GM12878 (cell line): ENCODE measurements around the gene BCAS3. TPM values are rescaled to one million over a fixed set of nuclear protein-coding genes. Genes with fewer than 3 reads are reported as not detected.

Experiments
- ATAC-seq: fragments of 200-7000 bp; cut with Tn5 transposase; 3 replicates; pipeline ENCODE4 v1.9.1; 2020; ENCODE audit warnings: mild to moderate bottlenecking, moderate library complexity
- BruUV-seq: library from RNA; stranded (reverse); fragments of 400-500 nt; replicated peaks from 2 replicates; lab custom pipeline; 2021; lab: Mats Ljungman, UMichigan
- CTCF ChIA-PET: fragments of 300-600 bp; sonication (Branson Sonifier 250); formaldehyde crosslinking; extraction: SDS; loops from one replicate; lab custom pipeline; 2021; ENCODE audit warnings: inconsistent platforms; lab: Yijun Ruan, JAX
- POLR2A ChIA-PET: fragments of 350-600 bp; formaldehyde crosslinking; extraction: SDS; loops from one replicate; lab custom pipeline; 2021; ENCODE audit warnings: inconsistent platforms; lab: Charles Lee
- RAD21 ChIA-PET: fragments of 300-600 bp; sonication (Branson Sonifier 250); formaldehyde crosslinking; loops from one replicate; lab custom pipeline; 2023; ENCODE audit warnings: antibody characterized with exemption; ENCODE audit not compliant: unreplicated experiment; lab: Charles Lee
- SMC1A ChIA-PET: fragments of 300-600 bp; sonication (Branson Sonifier 250); formaldehyde crosslinking; loops from one replicate; lab custom pipeline; 2023; ENCODE audit not compliant: unreplicated experiment, uncharacterized antibody; lab: Charles Lee
- DNase-seq: peaks from one replicate; pipeline ENCODE4 v3.0.0-alpha.2; 2011; ENCODE audit warnings: low read depth, low spot score
- FAIRE-seq: peaks from 3 replicates; lab custom pipeline; 2011; peaks lifted over from hg19 to GRCh38; lab: Jason Lieb, UNC
- H2AFZ ChIP-seq: 2 replicates; pipeline ENCODE4 v1.6.0; 2011; ENCODE audit warnings: low read depth, low read length, control low read depth; ENCODE audit not compliant: control insufficient read depth
- H3K27ac ChIP-seq: 2 replicates; pipeline ENCODE4 v1.5.1; 2011; ENCODE audit warnings: control low read depth; ENCODE audit not compliant: control insufficient read depth, insufficient read depth
- H3K27me3 ChIP-seq, 2 experiments: replicated peaks in 1 of 2; 2 replicates each; pipeline versions ENCODE4 v1.6.0 to v1.6.1; 2011; ENCODE audit warnings: low read length in 1 of 2; ENCODE audit not compliant: control insufficient read depth in 2 of 2, insufficient read depth in 2 of 2
- H3K36me3 ChIP-seq, 2 experiments: 2 replicates each; pipeline ENCODE4 v1.5.1; 2011; ENCODE audit warnings: low read length in 1 of 2; ENCODE audit not compliant: control insufficient read depth in 2 of 2, insufficient read depth in 2 of 2
- H3K4me1 ChIP-seq: 2 replicates; pipeline ENCODE4 v1.6.1; 2011; ENCODE audit warnings: mild to moderate bottlenecking, low read length, moderate library complexity, mixed read lengths; ENCODE audit not compliant: control insufficient read depth, insufficient read depth
- H3K4me2 ChIP-seq: 2 replicates; pipeline ENCODE4 v1.6.0; 2011; ENCODE audit warnings: control low read depth; ENCODE audit not compliant: control insufficient read depth, insufficient read depth
- H3K4me3 ChIP-seq: fragments of 200-600 bp; sonication (generic); 2 replicates; pipeline ENCODE4 v1.5.1; 2016
- H3K79me2 ChIP-seq: 2 replicates; pipeline ENCODE4 v1.6.0; 2011; ENCODE audit warnings: low read length; ENCODE audit not compliant: control insufficient read depth, insufficient read depth
- H3K9ac ChIP-seq: 2 replicates; pipeline ENCODE4 v1.8.0; 2011; ENCODE audit warnings: low read length, control low read depth, mixed read lengths; ENCODE audit not compliant: control insufficient read depth, insufficient read depth
- H3K9me3 ChIP-seq: replicated peaks from 3 replicates; pipeline ENCODE4 v1.5.1; 2011; ENCODE audit warnings: mild to moderate bottlenecking, low read length; ENCODE audit not compliant: control insufficient read depth, insufficient read depth
- H4K20me1 ChIP-seq: 2 replicates; pipeline ENCODE4 v1.6.0; 2011; ENCODE audit not compliant: control insufficient read depth, insufficient read depth
- ASH2L ChIP-seq: fragments of 300-600, 200-600 bp; sonication (generic); IDR thresholded peaks from 2 replicates; pipeline ENCODE4 v1.6.1; 2017; ENCODE audit warnings: low read depth, mild to moderate bottlenecking, borderline replicate concordance
- KAT2A ChIP-seq: conservative IDR thresholded peaks from 2 replicates; pipeline ENCODE4 v1.6.1; 2011; ENCODE audit warnings: low read depth, low read length; ENCODE audit not compliant: control insufficient read depth
- NFXL1 ChIP-seq: fragments of 450-650 bp; IDR thresholded peaks from 2 replicates; pipeline ENCODE4 v1.6.1; 2017; ENCODE audit warnings: antibody characterized with exemption, mild to moderate bottlenecking, borderline replicate concordance
- RB1 ChIP-seq: fragments of 450-650 bp; formaldehyde crosslinking; IDR thresholded peaks from 2 replicates; pipeline ENCODE4 v1.6.1; 2017; ENCODE audit warnings: mild to moderate bottlenecking, borderline replicate concordance
- SRF ChIP-seq, 2 experiments: IDR thresholded peaks; 2 replicates each; pipeline ENCODE4 v1.6.1; 2011; ENCODE audit warnings: low read depth in 2 of 2, low read length in 2 of 2, mild to moderate bottlenecking in 1 of 2, moderate library complexity in 1 of 2
- SUZ12 ChIP-seq: fragments of 200-600 bp; sonication (generic); IDR thresholded peaks from one replicate; pipeline ENCODE4 v1.6.1; 2018; ENCODE audit warnings: antibody characterized with exemption, mild to moderate bottlenecking; ENCODE audit not compliant: unreplicated experiment
- ZNF274 ChIP-seq: IDR thresholded peaks from one replicate; pipeline ENCODE4 v1.8.0; 2011; ENCODE audit not compliant: insufficient read length, insufficient read depth
- ZNF622 ChIP-seq: fragments of 450-650 bp; IDR thresholded peaks from 2 replicates; pipeline ENCODE4 v1.6.1; 2017; ENCODE audit warnings: mild to moderate bottlenecking, inconsistent platforms
- ZSCAN29 ChIP-seq: fragments of 450-650 bp; IDR thresholded peaks from 2 replicates; pipeline ENCODE4 v1.6.1; 2017; ENCODE audit warnings: mild to moderate bottlenecking, moderate library complexity
- WGBS: methylation state at CpG from one replicate; pipeline ENCODE4 v1.1.6; 2016; ENCODE audit warnings: low lambda C conversion rate; ENCODE audit not compliant: insufficient replicate concordance, insufficient coverage; ENCODE audit errors: missing lambda C conversion rate; 5-methylcytosine and 5-hydroxymethylcytosine counted together
- in situ Hi-C: fragments of 300-500 bp; cut with MboI; formaldehyde crosslinking; loops from 9 replicates; pipeline ENCODE4 v1.14.3; 2018; ENCODE audit warnings: mixed read lengths
- intact Hi-C: fragments of 100-400 bp; cut with micrococcal nuclease; formaldehyde crosslinking; loops from one replicate; pipeline ENCODE4 v1.14.2; 2022; ENCODE audit not compliant: unreplicated experiment
- polyA plus RNA-seq, 11 experiments: library from polyadenylated mRNA; depleted of rRNA in 4 of 11; unstranded in 6 of 11; stranded (reverse) in 5 of 11; fragments of >200 nt; fragmentation: Nextera tagmentation in 4 of 11; fragmentation: Illumina TruSeq in 1 of 11; extraction: Ambion mirVana in 4 of 11; extraction: Trizol in 1 of 11; gene quantifications; 1 replicate in 1 of 11; 2 replicates in 10 of 11; pipeline versions ENCODE4 v1.2.1 to v1.2.3, GENCODE V29; 2011 to 2016; ENCODE audit warnings: inconsistent platforms in 2 of 11, missing spikeins in 2 of 11, low read depth in 1 of 11
- total RNA-seq, 4 experiments: library from RNA; depleted of rRNA in 3 of 4; stranded (reverse); fragments of >200 nt in 3 of 4; fragmentation: Illumina TruSeq in 1 of 4; extraction: Trizol in 1 of 4; gene quantifications; 2 replicates each; pipeline versions ENCODE4 v1.2.1 to v1.2.3, GENCODE V29; 2013 to 2021
- TF ChIP-seq, protein P1 (sequence below): fragments of 450-650 bp; conservative IDR thresholded peaks from 2 replicates; pipeline ENCODE4 v1.6.1; 2017; ENCODE audit warnings: mild to moderate bottlenecking, moderate library complexity
- TF ChIP-seq, protein P2 (sequence below): fragments of 450-650 bp; IDR thresholded peaks from 2 replicates; pipeline ENCODE4 v1.6.1; 2017; ENCODE audit warnings: low read depth, mild to moderate bottlenecking, moderate library complexity

The BCAS3 gene
- total and polyA plus RNA-seq, 10 of the 15 experiments (the other 5 are each of a cell fraction or from before 2014, with no cell fraction given): 2.1 to 11.0 (median 6.6) TPM

DNA sequence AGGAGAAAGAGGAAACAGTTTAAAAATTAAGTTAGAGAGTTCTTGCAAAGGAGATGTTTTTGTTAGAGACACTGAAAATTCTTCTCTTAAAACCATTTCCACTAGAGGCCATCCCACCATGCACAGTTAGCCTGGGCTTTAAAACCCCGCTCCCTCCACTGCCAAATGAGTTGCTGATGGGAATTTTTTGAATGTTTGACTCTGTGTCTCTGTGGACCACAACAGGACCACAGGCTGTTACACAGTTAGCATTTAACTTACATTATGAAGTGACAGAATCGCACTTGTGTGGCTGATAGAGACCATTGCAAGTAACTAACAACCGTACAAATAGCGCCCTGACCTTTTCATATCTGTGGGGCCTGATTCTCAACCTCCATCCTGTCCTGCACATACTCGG is 647.3 kb downstream of the BCAS3 start:
- Histone ChIP-seq H3K4me3 (no peak overlapping the region), H3K36me3 (no peaks in the 10 kb centered on the region), H3K9ac (no peak overlapping the region), H3K4me1 (no peaks in the 10 kb centered on the region)
- BruUV-seq: no TSS peak
- FAIRE-seq: no peak
- ATAC-seq: no peak
- in situ Hi-C loops: no loop called here
- SMC1A ChIA-PET: interaction anchor here (0.6 to 1.4 kb wide), 2 partner anchors 77 to 1298 kb away, joined by 3 to 4 read pairs; no protein-coding TSS in a partner anchor
- no peak for DNase-seq
- no peak for TF ChIP-seq ZSCAN29
- TF ChIP-seq NFXL1: peak; percentile 68; the same call in 1 of the 2 replicates
- TF ChIP-seq, all 136 proteins: peak for 1
- 44% methylated on average over 5 of the region's 5 CpGs for WGBS
- no peaks in the 10 kb centered on the region for H4K20me1 ChIP-seq
- no peak overlapping the region for H2AFZ ChIP-seq
- no peaks in the 10 kb centered on the region for H3K9me3 ChIP-seq
- H3K27ac ChIP-seq: no peak overlapping the region
- ChIA-PET RAD21 (no interaction called here), CTCF (no interaction called here), POLR2A (no interaction called here)
- intact Hi-C loops: no loop called here
- H3K4me2 ChIP-seq: no peak overlapping the region
- no peaks in the 10 kb centered on the region; a peak in 1 of 4 replicates for H3K27me3 ChIP-seq
- no peaks in the 10 kb centered on the region for H3K79me2 ChIP-seq

DNA sequence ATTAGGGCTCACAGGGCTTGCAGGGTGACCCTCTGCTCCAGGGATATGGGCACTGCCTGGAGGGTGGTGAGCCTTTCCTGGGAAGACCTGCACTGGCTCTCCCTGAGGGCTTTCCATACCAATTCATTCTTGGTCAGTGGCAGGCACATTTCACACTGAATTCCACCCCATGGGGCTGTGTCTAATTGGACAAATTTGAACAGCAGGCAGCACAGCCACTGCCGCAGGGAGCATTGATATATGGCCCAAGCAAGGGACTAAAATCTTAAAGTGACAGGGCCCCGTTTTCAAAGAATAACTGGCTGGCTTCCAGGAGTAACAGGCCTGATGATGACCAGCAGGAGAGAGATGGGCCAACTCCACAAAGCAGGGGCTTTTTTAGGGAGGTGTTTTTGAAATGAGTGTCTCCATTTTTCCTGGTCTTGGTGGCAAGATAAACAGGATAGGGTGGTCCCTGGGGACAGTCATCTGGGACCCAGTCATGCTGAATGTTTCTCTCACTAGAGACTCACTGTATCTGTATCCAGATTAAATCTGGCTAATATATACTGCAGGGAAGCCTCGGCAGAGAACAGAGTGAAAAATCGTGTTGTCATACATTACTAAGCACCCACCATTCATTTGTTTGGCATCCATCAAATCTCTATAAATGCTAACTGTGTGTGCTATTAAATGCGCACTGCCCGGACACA is 647.9 kb downstream of the BCAS3 start:
- no peaks in the 10 kb centered on the region for H4K20me1 ChIP-seq
- H3K4me2 ChIP-seq: no peak overlapping the region
- no peak overlapping the region for H3K9ac ChIP-seq
- ChIA-PET CTCF (no interaction called here), SMC1A (interaction anchor here (0.6 kb wide), 1 partner anchor 1298 kb away, joined by 3 read pairs; no protein-coding TSS in a partner anchor), RAD21 (no interaction called here), POLR2A (interaction anchor here (0.6 kb wide), 1 partner anchor 41 kb away, joined by 5 read pairs; no protein-coding TSS in a partner anchor)
- no peaks in the 10 kb centered on the region for H3K9me3 ChIP-seq
- no peaks in the 10 kb centered on the region for H3K79me2 ChIP-seq
- no peak for FAIRE-seq
- no peak overlapping the region for H3K4me3 ChIP-seq
- H3K27me3 ChIP-seq: no peaks in the 10 kb centered on the region; a peak in 1 of 4 replicates
- in situ Hi-C loops: no loop called here
- no peaks in the 10 kb centered on the region for H3K36me3 ChIP-seq
- WGBS: 45% methylated on average over 6 of the region's 6 CpGs
- H2AFZ ChIP-seq: no peak overlapping the region
- no peak for DNase-seq
- H3K27ac ChIP-seq: no peak overlapping the region
- ATAC-seq: no peak
- intact Hi-C loops: no loop called here
- H3K4me1 ChIP-seq: no peaks in the 10 kb centered on the region
- BruUV-seq: no TSS peak
- TF ChIP-seq ZNF274 (no peak), ASH2L (no peak), ZNF622 (no peak), RB1 (no peak), SUZ12 (no peak), SRF (IDR thresholded peaks at IDR 0.05; ENCODE audit: low read depth in 2 of 2, low read length in 2 of 2) (no peak), KAT2A (no peak)
- TF ChIP-seq, protein P1, sequence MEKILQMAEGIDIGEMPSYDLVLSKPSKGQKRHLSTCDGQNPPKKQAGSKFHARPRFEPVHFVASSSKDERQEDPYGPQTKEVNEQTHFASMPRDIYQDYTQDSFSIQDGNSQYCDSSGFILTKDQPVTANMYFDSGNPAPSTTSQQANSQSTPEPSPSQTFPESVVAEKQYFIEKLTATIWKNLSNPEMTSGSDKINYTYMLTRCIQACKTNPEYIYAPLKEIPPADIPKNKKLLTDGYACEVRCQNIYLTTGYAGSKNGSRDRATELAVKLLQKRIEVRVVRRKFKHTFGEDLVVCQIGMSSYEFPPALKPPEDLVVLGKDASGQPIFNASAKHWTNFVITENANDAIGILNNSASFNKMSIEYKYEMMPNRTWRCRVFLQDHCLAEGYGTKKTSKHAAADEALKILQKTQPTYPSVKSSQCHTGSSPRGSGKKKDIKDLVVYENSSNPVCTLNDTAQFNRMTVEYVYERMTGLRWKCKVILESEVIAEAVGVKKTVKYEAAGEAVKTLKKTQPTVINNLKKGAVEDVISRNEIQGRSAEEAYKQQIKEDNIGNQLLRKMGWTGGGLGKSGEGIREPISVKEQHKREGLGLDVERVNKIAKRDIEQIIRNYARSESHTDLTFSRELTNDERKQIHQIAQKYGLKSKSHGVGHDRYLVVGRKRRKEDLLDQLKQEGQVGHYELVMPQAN: no peak
- TF ChIP-seq, protein P2, sequence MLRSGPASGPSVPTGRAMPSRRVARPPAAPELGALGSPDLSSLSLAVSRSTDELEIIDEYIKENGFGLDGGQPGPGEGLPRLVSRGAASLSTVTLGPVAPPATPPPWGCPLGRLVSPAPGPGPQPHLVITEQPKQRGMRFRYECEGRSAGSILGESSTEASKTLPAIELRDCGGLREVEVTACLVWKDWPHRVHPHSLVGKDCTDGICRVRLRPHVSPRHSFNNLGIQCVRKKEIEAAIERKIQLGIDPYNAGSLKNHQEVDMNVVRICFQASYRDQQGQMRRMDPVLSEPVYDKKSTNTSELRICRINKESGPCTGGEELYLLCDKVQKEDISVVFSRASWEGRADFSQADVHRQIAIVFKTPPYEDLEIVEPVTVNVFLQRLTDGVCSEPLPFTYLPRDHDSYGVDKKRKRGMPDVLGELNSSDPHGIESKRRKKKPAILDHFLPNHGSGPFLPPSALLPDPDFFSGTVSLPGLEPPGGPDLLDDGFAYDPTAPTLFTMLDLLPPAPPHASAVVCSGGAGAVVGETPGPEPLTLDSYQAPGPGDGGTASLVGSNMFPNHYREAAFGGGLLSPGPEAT: no peak
